DMS79 treated with DMSO at 0.1 percent for 48 hours (cell line): Measurements from ENCODE around the gene USP36.
"Not testable (repeated sequence)": the region's sequence is repeated elsewhere in the genome, so short reads cannot be mapped to it uniquely, and the experiment has no call there.

ENCODE experiments used
- DNase-seq: peaks from one replicate; lab custom pipeline; 2025; lab: John Stamatoyannopoulos, UW

Gene USP36

DNA sequence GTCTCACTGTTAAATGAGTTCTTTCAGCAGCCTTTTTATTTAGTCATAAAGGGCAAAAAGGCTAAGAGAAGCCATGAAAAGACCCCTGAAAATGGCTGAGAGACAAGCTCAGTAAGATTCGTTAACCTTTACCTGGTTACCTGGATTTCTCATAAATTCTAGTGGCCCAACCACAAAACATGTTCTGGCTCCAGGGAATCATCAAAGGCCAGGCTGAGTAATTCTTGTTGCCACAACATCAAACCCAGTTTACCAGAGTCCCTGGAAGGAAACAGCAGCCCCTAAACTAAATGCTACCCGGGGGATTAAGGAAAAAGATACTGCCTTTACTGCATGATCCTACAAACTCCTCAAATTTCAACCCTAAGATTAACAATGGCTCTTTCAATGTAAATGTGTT is 74.4 kb downstream of the USP36 start:
- no peak for DNase-seq

GRCh38 chr17:78765821-78766220 is 74.8 kb downstream of the USP36 start:
- DNase-seq = no peak

GRCh38 chr17:78764871-78765270 is 75.7 kb downstream of the USP36 start:
- no peak for DNase-seq

DNA sequence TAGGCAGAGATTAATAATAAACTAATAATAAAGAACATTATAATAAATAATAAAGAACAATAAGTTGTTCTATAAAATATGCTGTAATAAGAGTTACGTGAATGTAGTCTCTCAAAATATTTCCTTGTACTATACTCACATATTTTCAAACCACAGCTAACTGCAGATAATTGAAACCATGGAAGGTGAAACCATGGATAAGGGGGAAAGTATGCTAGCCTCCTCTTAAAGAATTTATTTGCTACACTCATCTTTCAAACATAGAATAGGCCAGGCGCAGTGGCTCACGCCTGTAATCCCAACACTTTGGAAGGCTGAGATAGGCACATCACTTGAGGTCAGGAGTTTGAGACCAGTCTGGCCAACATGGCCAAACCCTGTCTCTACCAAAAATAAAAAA is 77.1 kb downstream of the USP36 start:
- no peak for DNase-seq

DNA sequence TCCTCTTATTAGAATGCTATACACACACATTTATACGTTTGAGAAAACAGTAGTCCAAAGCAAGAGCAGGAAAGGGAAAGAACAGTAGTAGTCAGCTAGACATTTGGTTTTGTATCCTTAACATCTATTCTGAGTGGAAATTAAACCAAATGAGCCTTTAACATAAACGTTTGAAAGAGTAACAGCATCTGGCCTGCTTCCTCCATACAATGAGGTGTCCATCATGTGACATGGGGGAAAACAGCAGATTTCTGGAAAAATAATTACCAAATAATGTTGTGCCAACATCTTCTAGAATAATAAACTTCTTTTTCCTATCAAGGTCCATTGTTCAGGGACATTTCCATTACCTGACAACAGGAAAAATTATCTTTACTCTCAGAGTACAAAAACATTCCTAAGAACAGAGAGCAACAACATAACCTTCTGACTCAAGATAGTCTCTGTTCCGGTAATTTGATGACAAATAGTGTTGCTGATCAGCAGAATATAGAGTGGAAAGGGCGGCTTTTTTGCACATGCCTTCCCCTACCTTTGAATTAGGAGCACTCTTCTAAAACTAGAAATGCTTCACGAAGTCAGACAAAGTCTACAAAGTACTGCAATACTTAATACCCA is 78.7 kb downstream of the USP36 start:
- no peak for DNase-seq

GRCh38 chr17:78759969-78760352 is 80.7 kb downstream of the USP36 start:
- DNase-seq = no peak

- DNase-seq = peak; percentile 23
These were observed 81.2 kb downstream of the USP36 start for GRCh38 chr17:78759203-78759968.

- no peak for DNase-seq
These were observed 87.0 kb downstream of the USP36 start for GRCh38 chr17:78753316-78754250.

GRCh38 chr17:78751447-78752161 is 89.0 kb downstream of the USP36 start:
- no peak for DNase-seq

- DNase-seq = not testable (repeated sequence)
These were observed 89.6 kb downstream of the USP36 start for GRCh38 chr17:78751000-78751399.

- DNase-seq = no peak
These were observed 91.8 kb downstream of the USP36 start for GRCh38 chr17:78748730-78749317.

DNA sequence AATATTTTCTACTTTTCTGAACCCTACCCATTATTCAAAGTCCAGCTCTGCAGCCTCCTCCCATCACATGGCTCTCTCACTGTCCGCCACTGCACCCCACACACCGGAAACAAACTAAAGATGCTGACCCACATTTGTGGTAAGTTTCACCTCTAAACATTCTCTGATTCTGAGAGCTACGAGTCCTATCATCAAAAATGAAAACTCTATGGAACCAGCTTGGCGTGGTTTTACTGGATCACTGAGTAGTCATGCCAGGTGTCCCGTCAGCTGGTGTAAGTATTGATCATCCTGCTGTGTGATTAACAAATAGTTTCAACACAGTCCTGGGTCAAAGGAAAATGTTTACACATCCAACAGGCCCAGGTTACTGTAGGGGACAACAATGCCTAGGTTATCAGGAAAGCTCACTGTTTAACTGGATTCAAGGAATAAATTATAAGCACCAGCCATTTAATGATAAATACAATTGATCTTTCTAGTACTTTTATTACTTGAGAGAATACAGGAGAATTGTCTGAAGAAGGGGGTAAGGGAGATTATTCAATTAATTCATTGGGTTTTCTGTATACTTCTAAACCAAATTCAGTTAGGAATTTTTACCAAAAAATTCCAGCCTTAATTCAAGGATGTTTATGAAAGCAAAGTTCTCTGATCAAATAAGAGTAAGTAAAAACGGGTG is 92.4 kb downstream of the USP36 start:
- DNase-seq = no peak

- DNase-seq = no peak
These were observed 93.1 kb downstream of the USP36 start for GRCh38 chr17:78747488-78747887.

DNA sequence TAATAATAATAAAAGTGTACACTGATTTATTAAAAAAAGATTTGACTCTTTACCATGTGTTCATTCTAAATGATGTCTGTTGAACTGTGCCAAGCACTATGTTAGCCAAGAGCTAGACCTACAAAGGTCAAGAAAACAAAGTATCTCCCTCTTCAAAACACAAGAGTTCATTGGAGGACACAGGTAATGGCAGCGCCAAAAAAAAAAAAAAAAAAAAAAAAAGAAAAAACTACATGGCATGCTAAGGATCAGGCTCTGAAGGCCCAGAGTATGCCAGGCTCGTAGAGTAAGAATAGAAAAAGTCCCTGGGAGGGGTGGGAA is 93.7 kb downstream of the USP36 start:
- no peak for DNase-seq

DNA sequence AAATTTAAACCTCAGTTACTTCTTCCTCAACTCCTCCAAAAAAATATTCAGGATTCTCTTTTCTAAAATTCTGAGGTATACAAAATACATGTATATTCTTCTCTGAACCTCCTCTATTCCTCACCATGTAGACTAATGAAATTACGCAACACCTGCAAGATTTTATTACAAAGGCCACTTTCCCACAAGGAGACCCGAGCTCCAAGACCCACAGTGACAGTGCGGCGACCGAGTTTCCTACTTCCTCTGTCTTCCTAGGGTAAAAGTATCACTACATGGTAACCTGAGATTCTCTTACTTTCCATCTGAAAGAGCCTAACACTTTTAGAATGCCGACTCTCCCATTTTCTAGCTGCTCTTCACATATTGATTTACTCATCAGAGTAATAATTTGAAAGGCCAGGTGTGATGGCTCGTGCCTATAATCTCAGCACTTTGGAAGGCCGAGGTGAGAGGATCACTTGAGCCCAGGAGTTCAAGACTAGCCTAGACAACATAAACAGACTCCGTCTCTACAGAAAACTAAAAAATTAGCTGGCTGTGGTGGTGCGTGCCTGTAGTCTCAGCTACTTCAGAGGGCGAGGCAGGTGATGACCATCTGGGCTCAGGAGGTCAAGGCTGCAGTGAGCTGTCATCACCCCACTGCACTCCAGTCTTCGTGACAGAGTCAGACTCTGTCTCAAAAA is 94.2 kb downstream of the USP36 start:
- DNase-seq = no peak
